Measurements from ENCODE around the gene BRD4.
A peak's percentile ranks its signal among the peaks of the same experiment; 100 is the strongest.

BRD4 gene

DNA sequence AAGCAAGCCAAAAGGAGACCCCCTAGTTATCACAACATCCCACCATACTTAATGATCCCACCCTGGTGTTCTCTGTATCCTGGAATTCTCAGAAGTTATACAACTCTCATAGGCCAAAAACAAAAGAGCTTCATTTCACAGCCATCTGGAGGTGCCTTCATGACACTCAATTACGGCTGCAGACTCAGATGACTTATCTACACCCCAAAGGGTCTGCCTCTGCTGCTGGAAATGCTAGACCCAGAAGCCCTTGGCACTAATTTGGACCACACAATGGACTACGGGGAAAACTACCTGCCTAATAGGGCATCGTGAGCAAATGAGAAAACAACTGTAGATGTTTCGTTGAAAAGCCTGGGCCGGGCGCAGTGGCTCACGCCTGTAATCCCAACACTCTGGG lies 40.2 kb downstream of the BRD4 start:
- Mint-ChIP-seq H3K27ac (peak overlapping the region; percentile 77), H3K4me1 (peaks cover 100% of the 10 kb centered on the region), H3K4me3 (peak overlapping the region; percentile 85 to 86), H3K27me3 (no peaks in the 10 kb centered on the region), H3K9me3 (no peaks in the 10 kb centered on the region)
- no peak for DNase-seq
- ATAC-seq, result no peak

DNA sequence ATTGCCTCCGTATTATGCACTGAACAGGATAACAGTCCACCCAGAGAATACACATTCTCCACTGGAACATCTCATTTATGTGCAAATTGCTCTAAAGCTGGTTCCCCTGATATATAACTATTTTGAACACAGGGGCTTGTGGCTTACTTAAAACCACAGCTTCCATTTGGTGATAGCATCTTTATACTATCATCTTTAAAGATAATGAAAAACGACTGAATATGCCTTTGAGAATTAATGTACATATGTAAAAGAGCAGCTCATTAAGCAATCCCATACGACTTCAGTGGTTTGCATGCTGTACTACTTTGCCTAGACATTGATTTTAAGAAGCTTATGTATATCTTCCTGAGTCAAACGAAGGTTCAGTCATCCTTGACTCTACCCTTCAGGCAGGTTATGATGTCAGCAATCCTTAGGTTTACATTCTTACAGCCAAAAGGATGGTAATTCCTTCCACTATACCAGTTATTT lies 40.8 kb downstream of the BRD4 start:
- Mint-ChIP-seq H3K27ac (peak overlapping the region in 1 of 2 donors; percentile 3), H3K27me3 (no peaks in the 10 kb centered on the region), H3K4me3 (peak overlapping the region; percentile 21 to 86), H3K4me1 (peaks cover 95% of the 10 kb centered on the region), H3K9me3 (no peaks in the 10 kb centered on the region)
- ATAC-seq (no peak), DNase-seq (no peak)

DNA sequence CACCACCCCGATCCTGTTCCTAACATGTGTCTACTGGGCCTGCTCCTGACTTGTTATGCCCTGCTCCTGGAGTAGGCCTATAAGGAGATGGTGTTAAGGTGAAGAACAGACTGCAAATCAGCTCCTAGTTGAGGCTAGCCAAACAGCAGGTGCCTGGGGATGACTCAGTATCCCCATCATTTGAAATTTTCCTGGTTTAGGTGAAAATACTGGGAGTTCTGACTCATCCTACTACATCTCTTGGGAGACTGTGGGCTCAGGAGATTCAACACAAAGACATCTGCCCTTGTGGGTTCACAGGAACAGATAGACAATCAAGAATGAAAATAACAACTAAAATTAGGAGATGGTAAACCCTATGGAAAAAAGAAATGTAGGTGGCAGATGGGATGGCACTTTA lies 41.2 kb downstream of the BRD4 start:
- H3K4me3 Mint-ChIP-seq, result peak overlapping the region; percentile 15 to 21
- no peaks in the 10 kb centered on the region for H3K9me3 Mint-ChIP-seq
- DNase-seq (no peak), ATAC-seq (no peak)
- H3K27ac Mint-ChIP-seq, result peak overlapping the region; percentile 19 to 63
- peaks cover 95% of the 10 kb centered on the region for H3K4me1 Mint-ChIP-seq
- no peaks in the 10 kb centered on the region for H3K27me3 Mint-ChIP-seq

DNA sequence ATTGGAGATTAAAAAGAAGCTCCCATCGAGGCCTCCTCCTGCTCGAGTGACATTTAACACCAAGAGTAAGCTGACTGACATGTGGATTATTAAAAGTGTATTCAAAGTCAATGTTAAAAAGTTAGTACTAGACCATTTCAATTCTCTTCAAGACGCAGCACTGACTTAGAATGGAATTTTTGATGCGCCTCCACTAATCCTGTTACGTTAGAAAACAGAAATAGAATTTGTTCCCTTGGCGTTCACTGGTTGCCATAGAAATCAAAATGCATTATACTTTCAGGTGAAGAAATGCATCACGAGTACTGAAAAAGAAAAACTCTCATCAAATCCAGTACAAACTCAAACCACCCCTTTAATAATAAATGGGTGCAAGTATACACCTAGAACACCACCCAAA lies 42.2 kb downstream of the BRD4 start:
- no peaks in the 10 kb centered on the region for H3K9me3 Mint-ChIP-seq
- peaks cover 95% of the 10 kb centered on the region for H3K4me1 Mint-ChIP-seq
- no peak overlapping the region for H3K4me3 Mint-ChIP-seq
- no peak for ATAC-seq
- DNase-seq, result no peak
- H3K27me3 Mint-ChIP-seq, result no peaks in the 10 kb centered on the region
- peak overlapping the region in 1 of 2 donors; percentile 66 for H3K27ac Mint-ChIP-seq

DNA sequence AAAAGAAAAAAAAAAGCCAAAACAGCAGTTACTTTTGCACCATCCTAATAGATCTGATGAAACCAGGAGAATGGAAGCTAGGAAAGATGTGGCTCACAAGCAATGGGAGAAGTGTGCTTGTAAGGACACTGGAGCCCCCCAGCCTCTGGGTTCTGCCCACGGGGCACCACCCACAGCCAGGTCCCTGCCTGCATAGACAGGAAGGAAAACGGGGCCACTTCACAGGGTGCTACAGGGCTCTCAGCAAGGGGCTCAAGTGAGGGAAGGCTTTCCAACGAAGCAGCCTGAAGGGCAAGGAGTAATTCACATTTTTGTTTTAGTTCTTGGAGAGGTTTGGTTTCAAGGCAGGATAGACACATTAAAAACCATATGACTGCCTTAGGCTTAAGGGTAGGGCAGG lies 42.7 kb downstream of the BRD4 start:
- Mint-ChIP-seq H3K4me1 (peaks cover 95% of the 10 kb centered on the region), H3K27me3 (no peaks in the 10 kb centered on the region), H3K4me3 (peak overlapping the region in 1 of 2 donors; percentile 44), H3K9me3 (no peaks in the 10 kb centered on the region), H3K27ac (peak overlapping the region in 1 of 2 donors; percentile 66)
- DNase-seq (no peak), ATAC-seq (no peak)

DNA sequence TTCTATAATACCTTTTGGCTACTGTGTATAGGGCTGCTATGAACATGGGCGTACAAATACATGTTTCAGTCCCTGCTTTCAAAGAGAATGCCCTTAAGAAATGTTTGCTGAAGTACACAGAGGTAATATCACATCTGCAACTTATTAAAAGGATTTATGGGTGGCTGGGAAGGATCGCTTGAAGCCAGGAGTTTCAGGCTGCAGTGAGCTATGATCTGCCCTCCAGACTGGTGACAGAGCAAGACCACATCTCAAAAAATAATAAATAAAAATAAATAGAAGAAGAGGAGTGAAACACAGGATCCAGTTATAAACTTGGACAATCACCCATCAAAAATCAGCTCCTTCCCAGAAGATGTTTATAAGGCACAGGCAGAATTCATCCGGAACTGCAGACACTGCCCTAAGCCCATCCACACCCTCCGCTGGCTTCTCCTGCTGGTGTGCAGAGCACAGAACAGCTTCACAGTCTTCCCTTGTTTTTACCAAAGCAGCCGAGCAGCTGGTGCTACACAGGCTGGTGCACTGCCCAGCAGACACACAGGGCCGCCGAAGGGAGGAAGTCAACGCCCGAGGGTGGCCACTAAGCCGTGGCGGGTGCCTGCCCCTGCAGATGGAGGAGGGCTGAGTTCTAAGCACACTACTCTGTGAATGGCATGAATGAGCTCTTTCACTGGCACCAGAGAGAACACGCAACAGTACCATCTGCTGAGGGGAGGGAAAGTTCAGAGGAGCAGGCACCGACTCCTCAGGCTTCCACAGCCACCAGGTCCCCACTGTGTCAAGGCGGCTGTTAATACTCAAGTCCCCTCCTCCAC lies 44.0 kb downstream of the BRD4 start:
- peak overlapping the region; percentile 89 to 90 for H3K27ac Mint-ChIP-seq
- ATAC-seq (peak; percentile 31), DNase-seq (no peak)
- H3K27me3 Mint-ChIP-seq, result no peaks in the 10 kb centered on the region
- H3K4me1 Mint-ChIP-seq, result peaks cover 95% of the 10 kb centered on the region
- no peaks in the 10 kb centered on the region for H3K9me3 Mint-ChIP-seq
- H3K4me3 Mint-ChIP-seq, result peak overlapping the region; percentile 47 to 76

DNA sequence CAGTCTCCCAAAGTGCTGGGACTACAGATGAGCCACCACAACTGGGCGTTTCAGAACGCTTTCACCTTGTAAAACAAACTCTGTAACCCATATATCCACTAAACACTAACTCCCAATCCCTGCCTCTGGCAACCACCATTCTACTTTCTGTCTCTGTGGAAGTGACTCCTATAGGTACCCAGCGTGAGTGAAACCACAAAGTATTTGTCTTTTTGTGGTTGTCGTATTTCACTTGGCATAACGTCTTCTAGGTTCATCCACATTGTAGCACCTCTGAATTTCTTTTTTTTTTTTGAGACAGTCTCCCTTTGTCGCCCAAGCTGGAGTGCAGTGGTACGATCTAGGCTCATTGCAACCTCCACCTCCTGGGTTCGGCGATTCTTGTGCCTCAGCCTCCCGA lies 44.8 kb downstream of the BRD4 start:
- ATAC-seq, result peak; percentile 68
- Mint-ChIP-seq H3K27ac (peak overlapping the region; percentile 79 to 94), H3K4me1 (peaks cover 95% of the 10 kb centered on the region), H3K27me3 (no peaks in the 10 kb centered on the region), H3K4me3 (peak overlapping the region; percentile 44 to 47), H3K9me3 (no peaks in the 10 kb centered on the region)
- DNase-seq, result no peak

DNA sequence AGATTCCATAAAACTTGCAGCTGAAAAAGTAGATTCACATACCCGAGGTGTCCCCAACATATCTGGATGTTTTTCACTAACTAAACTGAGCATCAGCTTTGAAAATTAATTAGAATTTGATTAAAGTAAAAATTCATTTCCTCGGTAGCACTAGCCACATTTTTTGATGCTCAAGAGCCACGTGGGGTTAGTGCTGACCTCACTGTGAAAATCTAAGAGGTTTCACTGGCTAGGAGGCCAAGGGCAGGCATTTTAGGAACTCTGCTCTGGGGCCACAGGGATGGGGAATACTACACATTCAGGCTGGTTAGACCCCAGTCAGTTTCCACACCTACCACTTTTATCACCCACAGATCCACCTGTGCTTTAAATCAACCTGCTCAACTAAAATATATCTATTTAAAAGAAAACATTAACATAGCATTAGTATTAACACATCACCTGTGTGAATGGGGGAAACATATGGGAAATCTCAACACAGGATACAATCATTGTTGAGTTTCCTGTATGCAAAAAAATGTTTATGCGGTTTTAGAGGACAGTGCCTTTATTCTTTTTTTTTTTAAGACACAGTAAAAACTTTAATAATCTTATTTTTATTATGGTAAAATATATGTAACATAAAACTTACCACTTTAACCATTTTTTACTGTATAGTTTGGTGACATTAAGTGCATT lies 45.5 kb downstream of the BRD4 start:
- ATAC-seq, result no peak
- Mint-ChIP-seq H3K4me1 (peaks cover 95% of the 10 kb centered on the region), H3K27me3 (no peaks in the 10 kb centered on the region)

DNA sequence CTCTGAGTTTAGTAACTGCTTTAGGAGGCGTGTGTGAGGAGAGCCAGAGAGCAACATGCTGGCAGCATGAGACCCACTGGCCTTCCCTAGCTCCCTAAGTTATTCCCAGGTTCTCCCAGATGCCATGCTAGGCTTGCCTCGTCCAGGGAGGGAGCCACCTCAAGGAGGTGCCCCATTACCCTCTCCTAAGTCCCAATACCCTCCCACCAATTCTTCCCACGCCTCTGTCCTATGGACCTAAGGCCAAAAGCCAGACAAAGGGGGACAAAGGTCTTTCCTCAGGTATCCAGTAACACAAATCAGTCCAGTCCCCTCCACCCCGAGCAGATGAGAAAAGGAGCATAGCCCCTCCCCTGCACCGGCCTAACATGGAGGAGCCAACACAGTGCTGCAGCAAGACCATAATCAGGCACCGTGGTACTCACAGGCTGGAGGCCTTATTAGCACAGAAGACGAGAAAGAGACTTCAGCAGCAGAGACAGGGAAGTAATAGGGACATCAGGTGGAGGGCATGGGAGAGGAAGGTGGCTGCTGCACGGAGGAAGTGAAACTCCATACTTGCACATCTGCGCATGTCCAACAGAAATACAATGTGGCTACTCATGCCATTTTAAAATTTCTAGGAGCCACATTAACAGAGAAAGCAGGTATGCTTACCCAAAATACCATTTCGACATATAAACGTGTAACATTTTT lies 46.3 kb downstream of the BRD4 start:
- peaks cover 95% of the 10 kb centered on the region for H3K4me1 Mint-ChIP-seq
- ATAC-seq (no peak), DNase-seq (no peak)
- H3K27ac Mint-ChIP-seq, result peak overlapping the region; percentile 35 to 64
- H3K27me3 Mint-ChIP-seq, result no peaks in the 10 kb centered on the region
- H3K9me3 Mint-ChIP-seq, result no peaks in the 10 kb centered on the region
- H3K4me3 Mint-ChIP-seq, result peak overlapping the region; percentile 1 to 10

More for the DNA sequence above, 45.5 kb downstream of the BRD4 start:
- no peaks in the 10 kb centered on the region for H3K9me3 Mint-ChIP-seq
- H3K4me3 Mint-ChIP-seq, result no peak overlapping the region
- no peak for DNase-seq
- no peak overlapping the region for H3K27ac Mint-ChIP-seq

DNA sequence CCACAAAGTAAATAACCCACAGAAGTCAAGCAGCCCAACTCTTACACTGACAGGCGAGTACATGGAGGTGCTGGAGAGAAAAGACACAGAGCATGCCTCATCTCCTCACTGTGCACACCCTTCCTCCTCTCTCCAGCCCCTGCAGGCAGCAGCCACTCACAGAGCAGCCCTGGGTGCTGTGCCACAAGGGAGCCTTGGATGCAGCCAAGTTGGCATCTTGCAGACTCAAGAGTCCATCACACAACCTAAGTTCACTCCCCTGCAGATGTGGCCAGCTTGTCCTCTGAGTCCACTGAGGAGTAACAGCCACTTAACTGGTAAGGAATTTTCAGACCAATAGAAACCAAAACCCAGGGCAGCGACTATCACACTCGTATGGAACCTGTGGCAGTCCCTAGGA lies 47.4 kb downstream of the BRD4 start:
- H3K27ac Mint-ChIP-seq, result peak overlapping the region; percentile 77 to 80
- H3K4me1 Mint-ChIP-seq, result peaks cover 95% of the 10 kb centered on the region
- no peaks in the 10 kb centered on the region for H3K9me3 Mint-ChIP-seq
- no peaks in the 10 kb centered on the region for H3K27me3 Mint-ChIP-seq
- ATAC-seq (no peak), DNase-seq (no peak)
- H3K4me3 Mint-ChIP-seq, result peak overlapping the region; percentile 38 to 71

DNA sequence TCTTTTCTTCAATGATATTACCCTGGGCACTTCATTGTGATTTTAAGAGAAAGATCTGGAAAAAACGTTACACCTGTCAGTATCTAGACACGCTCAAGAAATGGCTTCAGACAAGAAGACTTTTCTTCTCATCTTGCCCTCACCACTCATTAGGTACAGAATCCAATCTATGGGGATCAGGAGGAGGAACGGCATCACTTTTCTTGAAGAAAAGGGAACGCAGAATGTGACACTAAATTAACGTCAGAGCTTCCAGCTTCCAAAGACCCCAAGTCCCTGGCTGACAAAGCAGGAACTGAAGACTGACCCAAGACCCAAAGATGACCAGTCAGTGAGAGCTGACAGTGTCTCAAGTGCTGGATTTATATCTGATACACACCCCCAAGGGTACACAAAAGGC lies 48.2 kb downstream of the BRD4 start:
- peak overlapping the region; percentile 91 to 98 for H3K27ac Mint-ChIP-seq
- peaks cover 95% of the 10 kb centered on the region for H3K4me1 Mint-ChIP-seq
- no peak for ATAC-seq
- peak overlapping the region; percentile 43 to 59 for H3K4me3 Mint-ChIP-seq
- H3K9me3 Mint-ChIP-seq, result no peaks in the 10 kb centered on the region
- no peaks in the 10 kb centered on the region for H3K27me3 Mint-ChIP-seq
- no peak for DNase-seq

DNA sequence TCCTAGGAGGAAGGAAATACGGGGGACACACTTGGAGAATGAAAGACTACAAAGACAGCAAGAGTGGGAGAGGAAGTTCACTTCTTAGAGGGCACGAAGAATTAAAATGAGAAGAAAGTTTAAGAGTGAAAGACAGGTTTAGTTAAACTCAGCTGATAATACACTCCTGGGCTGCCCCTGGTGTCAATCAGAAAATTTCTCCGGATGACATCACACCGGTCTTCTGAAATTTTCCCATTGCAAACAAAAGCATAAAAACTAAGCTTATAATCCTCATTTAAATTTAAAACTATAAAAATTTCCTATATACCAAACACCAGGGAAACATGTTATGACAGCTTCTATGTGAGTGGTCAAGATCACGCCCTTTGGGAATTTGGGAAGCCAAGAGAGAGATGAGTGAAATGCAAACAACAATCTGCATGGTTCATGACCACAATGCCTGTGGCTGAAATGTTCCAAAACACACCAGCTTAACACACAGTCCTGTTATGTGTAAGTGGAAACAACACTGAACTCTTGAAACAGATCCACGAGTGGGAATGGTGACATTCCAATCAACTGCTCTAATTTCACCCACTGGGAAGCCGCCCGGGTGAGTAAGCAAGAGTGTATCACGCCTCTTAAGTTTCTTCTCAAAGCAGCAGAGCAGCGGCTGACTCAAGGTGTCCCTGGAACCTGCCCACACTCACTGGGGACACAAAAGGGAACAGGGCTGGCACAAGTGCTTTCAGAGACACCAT lies 49.0 kb downstream of the BRD4 start:
- ATAC-seq (peak; percentile 58), DNase-seq (no peak)
- Mint-ChIP-seq H3K27me3 (no peaks in the 10 kb centered on the region), H3K4me3 (peak overlapping the region; percentile 71 to 79), H3K9me3 (no peaks in the 10 kb centered on the region), H3K4me1 (peaks cover 91% of the 10 kb centered on the region), H3K27ac (peak overlapping the region; percentile 91 to 98)

DNA sequence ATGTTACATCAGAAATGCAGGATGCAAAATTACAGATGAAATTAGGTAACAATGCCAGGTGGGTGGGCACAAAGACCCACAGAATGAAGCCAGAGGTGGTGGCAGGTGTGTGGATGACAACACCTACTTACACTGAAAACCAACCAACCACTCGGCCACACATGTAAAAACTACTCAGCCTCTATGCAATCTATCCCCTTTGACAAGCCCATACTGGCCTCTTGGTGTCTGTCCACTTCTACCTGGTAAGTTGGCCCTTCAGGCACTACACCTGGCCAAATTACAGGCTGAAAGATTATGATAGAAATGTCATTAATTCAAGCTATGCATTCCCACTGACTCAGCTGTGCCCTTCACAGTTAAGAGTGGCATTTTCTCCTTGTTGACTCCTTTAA lies 50.0 kb downstream of the BRD4 start:
- Mint-ChIP-seq H3K4me1 (peaks cover 87% of the 10 kb centered on the region), H3K9me3 (no peaks in the 10 kb centered on the region), H3K27me3 (no peaks in the 10 kb centered on the region), H3K27ac (peak overlapping the region; percentile 93 to 95), H3K4me3 (no peak overlapping the region)
- ATAC-seq (no peak), DNase-seq (no peak)

DNA sequence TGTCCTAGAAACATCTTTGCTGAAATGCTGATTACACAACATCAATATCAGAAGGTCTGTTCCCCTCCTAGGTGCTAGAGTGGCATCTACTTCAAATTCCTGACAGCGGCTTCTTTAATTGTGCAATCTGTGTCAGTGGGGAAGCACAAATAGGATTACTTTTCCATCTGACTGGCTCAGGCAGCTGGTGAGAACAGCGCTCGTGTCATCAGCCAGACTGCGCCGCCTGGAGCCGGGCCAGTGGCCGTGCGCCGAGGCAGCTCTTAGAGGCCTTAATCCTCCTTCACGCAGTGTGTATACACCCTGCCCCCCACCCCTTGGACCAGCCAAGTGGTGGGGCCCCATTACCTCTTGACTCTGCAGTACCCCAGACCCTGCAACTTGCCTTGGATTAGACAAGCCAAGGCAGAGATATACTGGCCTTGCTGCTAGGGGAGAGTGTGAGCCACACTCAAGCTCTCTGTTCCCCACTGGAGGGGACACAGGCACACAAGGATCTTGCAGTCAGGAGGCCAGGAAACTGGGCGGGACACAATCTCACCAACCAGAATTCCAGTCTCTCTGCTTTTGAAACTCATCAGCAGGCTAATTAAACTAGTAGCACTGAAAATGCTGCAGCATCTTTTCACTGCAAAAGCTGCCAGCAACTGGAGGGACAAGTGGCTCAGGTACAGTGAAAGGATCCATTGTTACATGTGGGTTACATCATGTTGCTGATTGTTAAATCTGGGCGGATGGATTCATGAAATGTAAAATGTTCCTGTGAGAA lies 51.2 kb downstream of the BRD4 start:
- no peaks in the 10 kb centered on the region for H3K27me3 Mint-ChIP-seq
- ATAC-seq (peak; percentile 41), DNase-seq (no peak)
- H3K9me3 Mint-ChIP-seq, result no peaks in the 10 kb centered on the region
- H3K27ac Mint-ChIP-seq, result peak overlapping the region; percentile 93 to 95
- peak overlapping the region; percentile 33 to 45 for H3K4me3 Mint-ChIP-seq
- peaks cover 90% of the 10 kb centered on the region for H3K4me1 Mint-ChIP-seq
